GM18505 (cell line): ENCODE results near the gene IFNAR1.
"Not testable (repeated sequence)": the region's sequence is repeated elsewhere in the genome, so short reads cannot be mapped to it uniquely, and the experiment has no call there.

Experiments
- ATAC-seq: cut with Tn5 transposase; IDR thresholded peaks from one replicate; pipeline ENCODE4 v1.9.1; 2021; ENCODE audit not compliant: unreplicated experiment
- POLR2A ChIP-seq: IDR thresholded peaks from 4 replicates; pipeline ENCODE4 v1.6.1; 2011; ENCODE audit warnings: borderline replicate concordance; ENCODE audit not compliant: insufficient read depth, insufficient read length; ENCODE audit errors: extremely low read depth

Gene IFNAR1

DNA sequence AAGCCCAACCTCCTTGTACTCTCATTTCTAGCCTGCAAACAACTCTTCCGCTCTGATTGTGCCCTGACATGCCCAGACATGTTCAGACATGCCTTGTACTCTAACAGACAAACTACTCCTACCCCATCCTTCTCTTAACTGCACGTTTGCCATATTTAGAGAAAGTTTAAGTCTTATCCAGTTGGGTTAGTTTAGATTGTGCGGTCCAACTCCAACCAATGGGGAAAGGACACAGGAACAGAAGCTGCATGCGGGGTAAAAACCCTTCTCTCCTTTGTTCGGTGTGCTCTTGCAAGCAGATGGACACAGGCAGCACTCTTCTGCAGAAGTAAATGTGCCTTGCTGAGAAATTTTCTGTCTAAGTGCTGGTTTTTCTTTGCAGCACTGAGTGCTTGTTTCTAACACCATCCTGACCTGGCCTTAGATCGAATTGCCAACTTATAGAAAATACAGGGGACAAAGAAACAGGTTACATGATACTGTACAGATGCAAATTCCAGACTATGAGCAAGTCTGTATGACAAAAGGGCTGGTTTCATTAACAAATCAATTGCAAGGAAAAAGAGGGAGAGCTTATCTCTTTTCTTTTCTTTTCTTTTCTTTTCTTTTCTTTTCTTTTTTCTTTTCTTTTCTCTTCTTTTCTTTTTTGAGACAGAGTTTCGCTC is 42.7 kb downstream of the IFNAR1 start:
- TF ChIP-seq POLR2A = no peak
- ATAC-seq = no peak

GRCh38 chr21:33368124-33368523 is 43.4 kb downstream of the IFNAR1 start:
- TF ChIP-seq POLR2A = no peak
- no peak for ATAC-seq

GRCh38 chr21:33368576-33368975 is 43.8 kb downstream of the IFNAR1 start:
- no peak for TF ChIP-seq POLR2A
- no peak for ATAC-seq

GRCh38 chr21:33369586-33369985 is 44.8 kb downstream of the IFNAR1 start:
- no peak for TF ChIP-seq POLR2A

GRCh38 chr21:33370305-33370704 is 45.5 kb downstream of the IFNAR1 start:
- no peak for TF ChIP-seq POLR2A
- ATAC-seq = no peak

More at GRCh38 chr21:33369586-33369985, 44.8 kb downstream of the IFNAR1 start:
- no peak for ATAC-seq

DNA sequence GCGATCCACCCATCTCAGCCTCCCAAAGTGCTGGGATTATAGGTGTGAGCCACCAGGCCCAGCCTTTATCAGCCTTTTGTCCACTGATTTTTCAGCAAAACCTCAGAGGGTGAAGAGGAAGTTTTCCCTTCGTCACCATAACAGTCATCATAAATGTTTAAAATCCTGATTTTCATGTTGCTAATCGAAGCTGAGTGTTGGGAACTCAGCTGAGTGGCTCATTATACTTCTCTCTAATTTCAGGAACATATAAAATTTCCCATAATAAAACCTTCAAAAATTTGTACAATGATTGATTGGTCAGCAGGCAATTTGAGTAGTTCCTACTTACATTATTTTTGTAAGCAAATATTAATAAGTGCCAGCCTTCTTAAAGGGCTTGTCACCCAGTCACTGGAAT is 46.6 kb downstream of the IFNAR1 start:
- ATAC-seq = no peak

GRCh38 chr21:33372582-33372981 is 47.8 kb downstream of the IFNAR1 start:
- no peak for TF ChIP-seq POLR2A
- no peak for ATAC-seq

More for the DNA sequence above, 46.6 kb downstream of the IFNAR1 start:
- no peak for TF ChIP-seq POLR2A

- TF ChIP-seq POLR2A = no peak
- no peak for ATAC-seq
Measured at GRCh38 chr21:33373451-33373850, 48.7 kb downstream of the IFNAR1 start.

DNA sequence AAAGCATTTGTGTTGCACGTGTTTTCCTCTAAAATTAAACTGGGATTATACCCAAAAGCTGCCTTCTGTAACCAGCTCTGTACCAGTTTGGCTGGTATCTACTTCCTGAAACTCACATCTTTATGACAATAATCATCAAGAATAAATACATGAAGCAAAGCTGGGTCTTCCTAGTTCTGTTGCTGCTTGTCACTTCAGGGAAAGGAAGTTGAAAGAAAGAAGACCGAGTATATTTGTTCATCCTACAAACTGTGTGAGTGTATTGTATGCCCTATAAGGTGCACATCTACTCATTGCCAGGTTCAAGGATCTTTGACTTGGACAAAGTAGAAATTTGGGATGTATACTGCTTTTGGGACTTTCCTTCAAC is 49.3 kb downstream of the IFNAR1 start:
- no peak for TF ChIP-seq POLR2A
- ATAC-seq = no peak

DNA sequence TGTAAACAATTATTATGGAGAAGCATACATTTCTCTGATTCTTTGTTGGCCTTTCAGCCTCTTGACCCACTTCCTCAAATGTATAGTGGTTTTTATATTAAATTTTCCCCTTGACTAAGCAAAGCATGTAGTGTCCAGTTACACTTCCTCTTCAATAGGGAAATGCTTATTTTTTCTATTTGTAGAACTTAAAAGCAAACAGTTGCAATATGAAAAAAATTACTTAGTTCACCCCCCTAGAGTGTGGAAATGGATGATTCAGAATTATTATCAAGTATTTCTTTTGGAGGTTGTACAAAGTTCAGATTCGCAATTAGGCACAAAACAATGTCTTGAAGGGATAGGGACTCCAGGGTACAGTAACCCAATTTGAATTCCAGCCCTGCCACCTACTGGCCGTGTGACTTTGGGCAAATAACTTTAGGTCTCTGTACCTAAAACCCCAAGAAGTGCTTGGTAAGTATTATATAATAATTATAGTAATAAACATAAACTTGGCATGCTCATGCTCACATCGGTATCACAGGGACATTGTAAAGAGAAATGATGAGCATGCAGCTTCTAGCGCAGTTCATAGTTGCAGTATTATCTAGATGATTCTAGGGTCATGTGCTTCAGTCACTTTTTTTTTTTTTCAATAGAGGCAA is 49.8 kb downstream of the IFNAR1 start:
- ATAC-seq = no peak
- TF ChIP-seq POLR2A = no peak

DNA sequence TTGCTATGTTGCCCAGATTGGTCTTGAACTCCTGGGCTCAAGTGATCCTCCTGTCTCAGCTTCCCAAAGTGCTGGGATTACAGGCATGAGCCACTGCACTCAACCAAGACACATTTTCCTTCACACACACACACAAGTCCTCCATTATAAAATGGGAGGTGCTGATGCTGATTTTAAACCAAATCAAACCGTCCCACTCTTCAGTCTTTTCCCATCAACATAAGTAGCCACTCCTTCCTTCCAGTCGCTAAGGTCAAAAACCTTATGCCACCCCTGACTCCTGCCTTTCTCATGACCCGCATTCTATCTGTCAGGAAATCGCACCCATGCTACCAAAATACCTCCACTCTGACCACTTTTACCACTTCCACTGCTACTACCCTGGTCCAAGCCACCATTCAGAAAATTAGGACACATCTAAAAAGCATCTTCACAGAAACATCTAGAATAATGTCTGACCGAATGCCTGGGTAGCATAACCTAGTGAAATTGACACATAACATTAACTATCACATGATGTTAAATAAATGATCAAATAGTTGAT is 50.4 kb downstream of the IFNAR1 start:
- no peak for ATAC-seq
- no peak for TF ChIP-seq POLR2A

GRCh38 chr21:33377221-33377920 is 52.6 kb downstream of the IFNAR1 start:
- no peak for ATAC-seq
- no peak for TF ChIP-seq POLR2A

GRCh38 chr21:33378081-33378480 is 53.3 kb downstream of the IFNAR1 start:
- ATAC-seq = no peak

GRCh38 chr21:33379934-33380333 is 55.2 kb downstream of the IFNAR1 start:
- not testable (repeated sequence) for ATAC-seq

More at GRCh38 chr21:33378081-33378480, 53.3 kb downstream of the IFNAR1 start:
- no peak for TF ChIP-seq POLR2A
